ENCODE results near the gene PRICKLE4. TPM values are rescaled to one million over a fixed set of nuclear protein-coding genes. Genes with fewer than 3 reads are reported as not detected.

Gene PRICKLE4
- total RNA-seq, 2 experiments from 2014 or later: not detected

GRCh38 chr6:41736800-41737555 lies 43.6 kb upstream of the PRICKLE4 start:
- no peak for DNase-seq
- Mint-ChIP-seq H3K4me1 (peaks cover 18% of the 10 kb centered on the region), H3K4me3 (no peak overlapping the region), H3K27me3 (no peaks in the 10 kb centered on the region), H3K36me3 (peaks cover 2% of the 10 kb centered on the region), H3K27ac (no peak overlapping the region), H3K9me3 (no peaks in the 10 kb centered on the region)
- POLR2A ChIA-PET: interaction anchor here (1.2 to 1.5 kb wide), 2 partner anchors 21 to 314 kb away, joined by 3 read pairs; partner anchors contain the start of gene TAF8
- no peak for ATAC-seq (ENCODE audit: low read depth)

DNA sequence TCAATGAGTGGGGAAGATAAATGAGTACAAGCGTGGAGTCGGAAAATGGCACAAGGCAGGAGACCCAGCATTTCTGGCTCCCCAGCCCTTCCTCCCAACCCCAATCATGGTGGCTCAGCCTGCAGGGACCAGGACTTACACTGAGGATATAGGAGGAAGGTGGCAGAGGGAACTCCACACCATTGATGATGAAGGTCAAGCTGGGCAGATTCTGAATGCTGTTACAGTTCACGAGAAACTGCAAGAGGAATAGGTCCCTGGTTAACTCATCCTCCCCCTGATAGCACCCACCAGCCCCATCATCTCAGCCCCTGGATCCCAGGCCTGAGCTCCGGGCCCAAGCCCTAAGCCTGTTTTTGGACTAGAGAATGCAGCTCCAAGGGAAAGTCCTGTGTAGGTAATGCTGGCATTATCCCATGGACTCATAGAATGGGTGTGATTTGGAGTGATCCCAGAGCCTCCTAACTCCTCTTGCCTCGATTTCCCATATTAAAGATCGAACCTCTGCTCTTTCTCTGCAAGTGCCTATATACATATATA lies 42.9 kb upstream of the PRICKLE4 start:
- Mint-ChIP-seq H3K27me3 (no peaks in the 10 kb centered on the region), H3K36me3 (no peaks in the 10 kb centered on the region), H3K4me3 (no peak overlapping the region), H3K4me1 (peaks cover 15% of the 10 kb centered on the region), H3K9me3 (no peaks in the 10 kb centered on the region), H3K27ac (no peak overlapping the region)
- DNase-seq (no peak), ATAC-seq (ENCODE audit: low read depth) (no peak)
- POLR2A ChIA-PET: interaction anchor here (1.2 to 1.5 kb wide), 2 partner anchors 21 to 313 kb away, joined by 3 read pairs; partner anchors contain the start of gene TAF8

- ATAC-seq (ENCODE audit: low read depth) (no peak), DNase-seq (no peak)
- H3K27ac Mint-ChIP-seq: no peak overlapping the region
- no peak overlapping the region for H3K4me3 Mint-ChIP-seq
- no peaks in the 10 kb centered on the region for H3K9me3 Mint-ChIP-seq
- H3K4me1 Mint-ChIP-seq: peaks cover 4% of the 10 kb centered on the region
- H3K36me3 Mint-ChIP-seq: no peaks in the 10 kb centered on the region
- no peaks in the 10 kb centered on the region for H3K27me3 Mint-ChIP-seq
- POLR2A ChIA-PET: no interaction called here
These were observed 41.5 kb upstream of the PRICKLE4 start for GRCh38 chr6:41739041-41739440.

DNA sequence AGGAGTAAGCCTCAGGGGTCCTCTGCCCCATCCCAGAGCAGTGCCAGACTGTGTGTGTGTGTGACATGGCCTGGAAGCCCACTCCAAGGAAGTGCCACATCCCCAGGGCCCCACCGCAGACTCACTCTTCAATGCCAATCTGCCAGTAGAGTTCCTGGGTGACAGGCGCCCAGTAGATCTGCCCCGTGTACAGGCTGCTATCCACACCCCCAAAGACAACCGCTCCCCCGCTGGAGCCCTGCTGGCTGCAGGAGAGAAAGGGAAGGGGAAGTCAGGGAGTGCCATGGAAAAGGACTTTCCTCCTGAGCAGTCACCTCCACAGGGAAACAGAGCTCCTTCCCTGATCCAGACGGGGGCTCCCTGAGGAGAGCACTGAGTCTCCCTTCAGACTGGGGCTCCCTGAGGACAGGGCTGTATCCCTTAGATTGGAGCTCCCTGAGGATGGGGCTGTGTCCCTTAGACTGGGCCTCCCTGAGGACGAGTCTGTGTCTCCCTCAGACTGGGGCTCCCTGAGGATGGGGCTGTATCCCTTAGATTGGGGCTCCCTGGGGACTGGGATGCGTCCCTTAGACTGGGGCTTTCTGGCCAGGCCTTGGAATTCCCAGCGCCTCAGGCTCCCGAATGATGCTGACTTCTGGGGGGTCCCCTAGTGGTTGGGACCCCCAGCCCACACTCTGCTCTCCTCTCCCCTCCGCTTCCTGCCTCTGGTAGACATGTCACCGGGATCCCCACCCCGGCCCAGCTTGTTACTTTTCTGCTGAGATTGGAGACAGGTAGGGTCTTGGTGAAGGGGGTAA lies 40.0 kb upstream of the PRICKLE4 start:
- Mint-ChIP-seq H3K9me3 (no peaks in the 10 kb centered on the region), H3K4me3 (no peak overlapping the region), H3K36me3 (no peaks in the 10 kb centered on the region), H3K27me3 (no peaks in the 10 kb centered on the region), H3K4me1 (peaks cover 4% of the 10 kb centered on the region), H3K27ac (no peak overlapping the region)
- POLR2A ChIA-PET: interaction anchor here (0.6 kb wide), 1 partner anchor 8 kb away, joined by 3 read pairs; no protein-coding TSS in a partner anchor
- DNase-seq: no peak
- no peak for ATAC-seq (ENCODE audit: low read depth)

DNA sequence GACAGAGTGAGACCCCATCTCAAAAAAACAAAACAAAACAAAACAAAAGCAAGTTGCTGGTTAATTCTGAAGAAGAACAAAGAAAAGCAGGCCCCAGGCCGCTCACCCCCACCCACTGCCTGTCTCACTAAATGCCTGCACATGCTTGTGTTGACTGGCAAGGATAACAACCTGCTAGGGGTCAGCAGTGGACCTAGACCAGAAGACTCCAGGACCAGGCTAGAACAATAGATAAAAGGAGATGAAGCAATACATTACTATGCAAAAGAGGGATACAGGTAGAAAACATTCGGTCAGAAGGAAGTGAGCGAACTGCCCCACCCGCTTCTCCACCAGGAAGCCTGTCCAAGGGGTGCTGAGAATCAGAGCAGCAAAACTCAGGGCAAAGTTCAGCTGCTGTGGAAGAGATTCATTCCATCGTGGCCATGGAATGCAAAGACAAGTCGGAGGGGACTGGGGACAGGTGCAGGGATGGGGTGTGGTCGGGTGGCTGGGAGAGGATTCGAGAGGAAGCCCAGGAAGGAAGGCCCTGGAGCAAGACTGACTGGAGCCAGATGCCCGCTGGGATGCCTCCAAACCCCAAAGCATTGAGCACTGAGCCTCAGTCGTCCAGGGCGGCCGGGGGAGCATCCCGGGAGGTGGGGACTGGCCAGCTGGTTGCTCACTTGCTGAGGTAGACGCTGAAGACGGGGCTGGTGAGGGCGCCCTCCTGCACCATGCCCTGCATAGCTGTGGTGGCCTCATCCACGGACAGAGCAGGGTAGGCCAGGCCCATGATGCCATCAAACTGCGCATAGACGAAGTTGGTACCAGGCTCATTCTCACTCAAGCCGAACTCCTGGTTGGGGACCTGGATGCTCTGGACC lies 38.7 kb upstream of the PRICKLE4 start:
- no peak overlapping the region for H3K27ac Mint-ChIP-seq
- no peaks in the 10 kb centered on the region for H3K27me3 Mint-ChIP-seq
- no peak for DNase-seq
- POLR2A ChIA-PET: no interaction called here
- H3K4me1 Mint-ChIP-seq: no peaks in the 10 kb centered on the region
- H3K4me3 Mint-ChIP-seq: no peak overlapping the region
- no peaks in the 10 kb centered on the region for H3K9me3 Mint-ChIP-seq
- ATAC-seq (ENCODE audit: low read depth): no peak
- no peaks in the 10 kb centered on the region for H3K36me3 Mint-ChIP-seq

- no peak for DNase-seq
- H3K9me3 Mint-ChIP-seq: no peaks in the 10 kb centered on the region
- no peaks in the 10 kb centered on the region for H3K4me1 Mint-ChIP-seq
- H3K4me3 Mint-ChIP-seq: no peak overlapping the region
- H3K36me3 Mint-ChIP-seq: no peaks in the 10 kb centered on the region
- no peak for ATAC-seq (ENCODE audit: low read depth)
- POLR2A ChIA-PET: interaction anchor here (0.7 kb wide), 1 partner anchor 891 kb away, joined by 3 read pairs; no protein-coding TSS in a partner anchor
- H3K27ac Mint-ChIP-seq: no peak overlapping the region
- peaks cover 2% of the 10 kb centered on the region for H3K27me3 Mint-ChIP-seq
These were observed 37.0 kb upstream of the PRICKLE4 start for GRCh38 chr6:41743406-41744235.

DNA sequence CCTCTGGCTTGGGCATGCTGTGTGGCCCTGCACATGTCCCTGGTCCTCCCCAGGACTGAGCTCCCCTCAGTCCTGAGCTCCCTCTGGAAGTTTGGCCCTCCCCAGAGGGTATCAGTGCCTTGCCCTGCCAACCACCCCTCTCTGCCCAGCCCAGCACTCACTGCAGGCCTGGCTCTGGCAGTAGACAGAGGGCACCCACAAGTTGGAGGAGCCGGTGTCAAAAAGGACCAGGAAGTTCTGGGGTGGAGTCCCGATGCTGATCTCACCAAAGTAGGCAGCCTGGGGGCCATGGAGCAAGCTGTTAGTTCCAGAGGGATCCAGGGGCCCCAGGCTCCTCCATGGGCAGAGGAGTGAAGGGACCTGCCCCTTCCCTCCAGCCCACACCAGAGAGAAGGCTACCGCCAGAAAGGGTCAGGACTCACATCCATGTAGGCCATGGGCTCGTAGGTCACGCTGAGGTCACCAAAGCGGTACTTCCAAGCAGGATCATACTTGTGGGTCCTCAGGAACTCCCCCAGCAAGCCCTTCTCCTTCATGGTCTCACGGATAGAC lies 36.3 kb upstream of the PRICKLE4 start:
- Mint-ChIP-seq H3K9me3 (no peaks in the 10 kb centered on the region), H3K4me1 (no peaks in the 10 kb centered on the region), H3K4me3 (no peak overlapping the region), H3K27ac (no peak overlapping the region), H3K36me3 (no peaks in the 10 kb centered on the region), H3K27me3 (peaks cover 2% of the 10 kb centered on the region)
- no peak for ATAC-seq (ENCODE audit: low read depth)
- POLR2A ChIA-PET: interaction anchor here (0.7 kb wide), 1 partner anchor 891 kb away, joined by 3 read pairs; no protein-coding TSS in a partner anchor
- DNase-seq: no peak

- DNase-seq (no peak), ATAC-seq (ENCODE audit: low read depth) (no peak)
- Mint-ChIP-seq H3K27ac (no peak overlapping the region), H3K9me3 (no peaks in the 10 kb centered on the region), H3K4me1 (no peaks in the 10 kb centered on the region), H3K27me3 (peaks cover 2% of the 10 kb centered on the region), H3K36me3 (no peaks in the 10 kb centered on the region), H3K4me3 (no peak overlapping the region)
- POLR2A ChIA-PET: no interaction called here
These were observed 34.5 kb upstream of the PRICKLE4 start for GRCh38 chr6:41746107-41746506.

DNA sequence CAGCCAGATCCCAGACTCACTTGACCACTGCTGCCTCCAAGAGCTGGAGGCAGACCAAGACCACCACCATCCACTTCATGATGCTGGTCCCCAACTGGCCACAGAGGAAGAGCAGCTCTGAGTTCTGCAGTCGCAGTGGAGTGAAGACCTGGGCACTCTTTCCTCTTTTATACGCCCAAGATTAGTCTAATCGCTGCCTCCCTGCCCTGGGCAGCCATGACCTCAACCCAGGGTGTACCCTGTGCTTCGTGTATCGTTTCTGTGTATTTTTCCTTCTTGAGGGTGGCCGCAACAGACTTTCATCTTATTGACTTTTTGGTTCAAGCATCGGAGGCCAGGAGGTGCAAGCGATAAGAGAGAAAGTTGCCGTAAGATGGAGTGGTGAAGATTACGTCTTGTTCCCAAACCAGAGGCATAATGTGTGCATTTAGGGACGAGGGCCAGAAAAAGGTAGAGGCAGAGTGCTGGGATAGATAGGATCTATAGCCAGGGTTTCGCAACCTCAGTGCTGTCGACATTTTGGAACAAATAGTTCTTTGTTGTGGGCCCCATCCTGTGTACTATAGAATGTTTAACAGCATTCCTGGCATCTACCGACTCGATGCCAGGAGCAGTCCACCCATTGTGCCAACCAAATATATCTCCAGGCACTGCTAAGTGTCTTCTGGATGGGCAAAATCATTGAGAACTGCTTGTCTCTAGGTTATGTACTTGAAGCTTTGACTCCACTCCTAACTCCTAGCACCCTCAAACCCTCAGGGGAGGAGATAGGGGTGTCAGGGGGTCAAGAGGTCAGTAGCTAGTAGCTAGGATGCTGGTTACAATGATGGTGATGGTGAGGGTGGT lies 33.1 kb upstream of the PRICKLE4 start, which contains the start of gene PGC:
PGC (minus strand) TSS at position 142 of the 846 bp plus-strand sequence; CDS start at position 79, 63 bp downstream.
- peaks cover 2% of the 10 kb centered on the region for H3K27me3 Mint-ChIP-seq
- H3K36me3 Mint-ChIP-seq: no peaks in the 10 kb centered on the region
- no peaks in the 10 kb centered on the region for H3K9me3 Mint-ChIP-seq
- H3K27ac Mint-ChIP-seq: no peak within 1 kb of the TSS
- POLR2A ChIA-PET: no interaction called here
- H3K4me3 Mint-ChIP-seq: no peak within 1 kb of the TSS
- ATAC-seq (ENCODE audit: low read depth) (no peak), DNase-seq (no peak)
- H3K4me1 Mint-ChIP-seq: no peaks in the 10 kb centered on the region

DNA sequence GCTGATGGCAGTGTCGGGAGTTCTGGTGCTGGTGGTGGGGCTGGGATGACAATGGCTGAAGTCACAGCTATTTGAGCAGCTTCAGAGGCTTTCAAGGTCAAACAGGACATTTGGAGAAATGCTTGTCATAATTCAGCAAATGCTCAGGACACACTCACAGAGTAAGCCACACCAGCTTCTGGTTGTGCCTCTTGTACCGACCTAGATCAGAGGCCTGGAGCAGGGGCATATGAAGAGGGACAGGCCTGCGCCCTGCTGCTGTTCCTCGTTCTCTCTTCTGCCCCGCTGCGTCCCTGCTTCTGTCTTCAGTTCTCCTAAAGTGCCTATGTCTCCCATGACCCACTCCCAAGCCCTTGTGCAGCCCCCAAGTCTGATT lies 32.5 kb upstream of the PRICKLE4 start:
- H3K4me3 Mint-ChIP-seq: no peak overlapping the region
- no peaks in the 10 kb centered on the region for H3K36me3 Mint-ChIP-seq
- no peak for ATAC-seq (ENCODE audit: low read depth)
- H3K9me3 Mint-ChIP-seq: no peaks in the 10 kb centered on the region
- H3K4me1 Mint-ChIP-seq: no peaks in the 10 kb centered on the region
- POLR2A ChIA-PET: interaction anchor here (0.7 kb wide), 1 partner anchor 8 kb away, joined by 3 read pairs; no protein-coding TSS in a partner anchor
- H3K27ac Mint-ChIP-seq: no peak overlapping the region
- H3K27me3 Mint-ChIP-seq: peaks cover 2% of the 10 kb centered on the region
- no peak for DNase-seq

DNA sequence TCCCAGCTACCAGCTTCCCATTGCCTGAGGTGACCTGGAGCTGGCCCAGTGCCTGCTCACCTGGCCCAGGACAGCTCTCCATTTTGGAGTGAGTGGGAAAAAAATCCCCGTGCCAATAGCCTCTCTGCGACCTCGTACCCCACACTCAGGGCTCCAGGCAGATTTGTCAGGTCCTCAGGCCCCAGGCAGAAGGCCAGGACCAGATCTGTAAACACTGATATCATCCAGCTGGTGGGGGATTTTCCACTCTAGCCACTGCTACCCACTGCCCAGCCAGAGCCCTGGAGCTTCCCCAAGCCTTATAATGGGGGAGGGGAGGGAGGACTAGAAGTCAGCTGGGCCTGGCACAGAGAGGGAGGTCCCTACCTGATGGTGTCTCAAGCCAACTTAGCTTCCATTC lies 32.0 kb upstream of the PRICKLE4 start:
- H3K4me1 Mint-ChIP-seq: no peaks in the 10 kb centered on the region
- POLR2A ChIA-PET: interaction anchor here (0.7 kb wide), 1 partner anchor 8 kb away, joined by 3 read pairs; no protein-coding TSS in a partner anchor
- DNase-seq: no peak
- H3K9me3 Mint-ChIP-seq: no peaks in the 10 kb centered on the region
- no peak overlapping the region for H3K4me3 Mint-ChIP-seq
- H3K27ac Mint-ChIP-seq: no peak overlapping the region
- ATAC-seq (ENCODE audit: low read depth): no peak
- no peaks in the 10 kb centered on the region for H3K36me3 Mint-ChIP-seq
- H3K27me3 Mint-ChIP-seq: peaks cover 2% of the 10 kb centered on the region
